ENCODE results near the gene NCAM2. TPM values are rescaled to one million over a fixed set of nuclear protein-coding genes. Genes with fewer than 3 reads are reported as not detected.

The NCAM2 gene
- total and polyA plus RNA-seq, 2 of the 8 experiments (the other 6 are each of a cell fraction or from before 2014, with no cell fraction given) = 0.14 to 1.1 TPM

DNA sequence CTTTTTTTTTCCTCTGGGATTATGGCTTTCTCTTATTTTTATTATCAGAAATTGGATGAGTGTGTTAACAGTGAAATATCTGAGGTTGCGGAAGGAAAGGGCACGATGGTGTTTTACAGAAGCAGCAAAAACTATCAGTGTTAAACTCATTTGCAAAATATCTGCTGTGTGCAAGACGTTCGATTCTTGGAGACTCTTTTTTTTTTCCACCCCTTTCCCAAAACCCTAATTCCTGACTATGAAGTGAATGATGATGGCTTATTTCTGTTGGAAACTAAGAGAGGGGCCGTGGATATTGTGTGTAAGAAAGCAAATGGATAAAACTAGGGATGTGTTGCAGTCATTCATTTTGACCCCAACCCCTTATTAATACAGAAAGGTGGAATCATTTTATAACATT lies 677 bp downstream of the NCAM2 start:
- no peak overlapping the region for H4K5ac ChIP-seq (ENCODE audit: insufficient read length, low read depth, low read length)
- ChIA-PET POLR2A (ENCODE audit: partially characterized antibody) (no interaction called here), CTCF (ENCODE audit: partially characterized antibody) (interaction anchor here (0.9 to 11.3 kb wide), 7 partner anchors 12 to 1576 kb away, joined by 3 to 116 read pairs (median 4); no protein-coding TSS in a partner anchor)
- no peaks in the 10 kb centered on the region for H3K36me3 ChIP-seq (ENCODE audit: control insufficient read depth in 2 of 4, insufficient read depth in 4 of 4, low read length in 3 of 4)
- H2AK5ac ChIP-seq (ENCODE audit: low read depth, low read length) = no peak overlapping the region
- no peak overlapping the region for H3K18ac ChIP-seq (ENCODE audit: extremely low read depth, low read length)
- peaks cover 0 to 14% (median 6%) of the 10 kb centered on the region in 4 experiments; a peak in 6 of 7 replicates for H3K4me1 ChIP-seq (replicated peaks in 1 of 4; ENCODE audit: control insufficient read depth in 3 of 4, insufficient read depth in 4 of 4, low read length in 3 of 4)
- no peak overlapping the region for H3K4ac ChIP-seq (replicated peaks; ENCODE audit: insufficient read length, low read depth, low read length)
- H2BK12ac ChIP-seq (ENCODE audit: low read depth, low read length) = no peak overlapping the region
- H3K9ac ChIP-seq (replicated peaks in 1 of 4; ENCODE audit: extremely low read depth in 1 of 4, low read depth in 3 of 4, low read length in 3 of 4) = no peak overlapping the region
- H3K9me3 ChIP-seq (ENCODE audit: insufficient read depth in 2 of 2, low read depth in 1 of 2, low read length in 1 of 2) = no peaks in the 10 kb centered on the region
- H4K8ac ChIP-seq (ENCODE audit: extremely low read depth, insufficient read depth, low read length) = no peak overlapping the region
- no peak overlapping the region for H4K91ac ChIP-seq (replicated peaks; ENCODE audit: insufficient read length, low read length)
- H3K23me2 ChIP-seq (ENCODE audit: low read depth, low read length) = peaks cover 17% of the 10 kb centered on the region
- TF ChIP-seq SP4 (IDR thresholded peaks at IDR 0.05; ENCODE audit: low read length) (no peak), MAFK (IDR thresholded peaks at IDR 0.05; ENCODE audit: low read depth, low read length) (no peak), KDM1A (IDR thresholded peaks at IDR 0.05; ENCODE audit: borderline replicate concordance, low read length) (no peak), SIN3A (conservative IDR thresholded peaks at IDR 0.05 in 1 of 2, IDR thresholded peaks at IDR 0.05 in 1 of 2; ENCODE audit: low read depth in 1 of 2, low read length in 2 of 2) (no peak), EP300 (IDR thresholded peaks at IDR 0.05; ENCODE audit: borderline replicate concordance in 1 of 2, low read depth in 2 of 2, low read length in 2 of 2) (no peak), POLR2A (IDR thresholded peaks at IDR 0.05; ENCODE audit: control extremely low read depth in 1 of 2, low read depth in 2 of 2, low read length in 2 of 2) (no peak), JUND (IDR thresholded peaks at IDR 0.05; ENCODE audit: low read length) (no peak)
- TF ChIP-seq, protein P1, sequence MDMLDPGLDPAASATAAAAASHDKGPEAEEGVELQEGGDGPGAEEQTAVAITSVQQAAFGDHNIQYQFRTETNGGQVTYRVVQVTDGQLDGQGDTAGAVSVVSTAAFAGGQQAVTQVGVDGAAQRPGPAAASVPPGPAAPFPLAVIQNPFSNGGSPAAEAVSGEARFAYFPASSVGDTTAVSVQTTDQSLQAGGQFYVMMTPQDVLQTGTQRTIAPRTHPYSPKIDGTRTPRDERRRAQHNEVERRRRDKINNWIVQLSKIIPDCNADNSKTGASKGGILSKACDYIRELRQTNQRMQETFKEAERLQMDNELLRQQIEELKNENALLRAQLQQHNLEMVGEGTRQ (IDR thresholded peaks at IDR 0.05; ENCODE audit: low read length) = no peak
- H3K79me2 ChIP-seq (ENCODE audit: control insufficient read depth in 1 of 2, insufficient read depth in 2 of 2, low read length in 2 of 2) = no peaks in the 10 kb centered on the region
- no peak overlapping the region for H2BK20ac ChIP-seq (ENCODE audit: low read length)
- no peak overlapping the region for H3K23ac ChIP-seq (ENCODE audit: insufficient read length)
- no peak overlapping the region for H3K27ac ChIP-seq (ENCODE audit: low read depth, low read length)
- H3K4me3 ChIP-seq (ENCODE audit: extremely low read depth in 1 of 4, insufficient read depth in 2 of 4, low read depth in 3 of 4, low read length in 4 of 4) = peak overlapping the region; percentile 58 to 77 (median 66)
- no peak for FAIRE-seq
- H2BK5ac ChIP-seq (ENCODE audit: low read depth, low read length) = no peak overlapping the region
- no peaks in the 10 kb centered on the region for H3K79me1 ChIP-seq (ENCODE audit: low read depth, low read length)
- no peak overlapping the region for H2BK15ac ChIP-seq (ENCODE audit: low read length)
- peaks cover 7 to 24% (median 17%) of the 10 kb centered on the region in 4 experiments for H3K27me3 ChIP-seq (replicated peaks in 1 of 4; ENCODE audit: control insufficient read depth in 3 of 4, extremely low read depth in 1 of 4, insufficient read depth in 3 of 4, low read length in 3 of 4)
- H3K14ac ChIP-seq (ENCODE audit: insufficient read length) = no peak overlapping the region
- H2BK120ac ChIP-seq (replicated peaks; ENCODE audit: low read depth, low read length) = no peak overlapping the region
- H2AFZ ChIP-seq (ENCODE audit: low read length) = peak overlapping the region; percentile 98; the same call in 1 of the 2 replicates
- no peaks in the 10 kb centered on the region for H4K20me1 ChIP-seq (replicated peaks in 1 of 2; ENCODE audit: control insufficient read depth in 1 of 2, insufficient read depth in 2 of 2, low read length in 2 of 2)
- peak overlapping the region; percentile 96 to 99 for H3K4me2 ChIP-seq (ENCODE audit: insufficient read depth in 1 of 2, low read depth in 2 of 2, low read length in 2 of 2)
- DNase-seq (ENCODE audit: low read depth in 1 of 2, low spot score in 2 of 2) = no peak
- no peak overlapping the region for H3K56ac ChIP-seq (replicated peaks; ENCODE audit: insufficient read length, low read depth, low read length)
- 58% methylated on average over 5 of the region's 5 CpGs; no CpG with 5 or more reads in 1 of the 2 experiments for WGBS, 2 experiments (ENCODE audit: extremely low coverage in 1 of 2, insufficient coverage in 1 of 2, insufficient read length in 1 of 2, insufficient replicate concordance in 2 of 2, low coverage in 1 of 2, low lambda C conversion rate in 2 of 2, missing lambda C conversion rate in 1 of 2)
